NCI-H1105 (cell line): ENCODE results near the gene EIPR1.

ENCODE experiments used
- DNase-seq: peaks from one replicate; lab custom pipeline; 2025; lab: John Stamatoyannopoulos, UW

Gene EIPR1

GRCh38 chr2:3146772-3147650 is 230.6 kb downstream of the EIPR1 start:
- no peak for DNase-seq

- no peak for DNase-seq
These were observed 231.4 kb downstream of the EIPR1 start for GRCh38 chr2:3146175-3146574.

DNA sequence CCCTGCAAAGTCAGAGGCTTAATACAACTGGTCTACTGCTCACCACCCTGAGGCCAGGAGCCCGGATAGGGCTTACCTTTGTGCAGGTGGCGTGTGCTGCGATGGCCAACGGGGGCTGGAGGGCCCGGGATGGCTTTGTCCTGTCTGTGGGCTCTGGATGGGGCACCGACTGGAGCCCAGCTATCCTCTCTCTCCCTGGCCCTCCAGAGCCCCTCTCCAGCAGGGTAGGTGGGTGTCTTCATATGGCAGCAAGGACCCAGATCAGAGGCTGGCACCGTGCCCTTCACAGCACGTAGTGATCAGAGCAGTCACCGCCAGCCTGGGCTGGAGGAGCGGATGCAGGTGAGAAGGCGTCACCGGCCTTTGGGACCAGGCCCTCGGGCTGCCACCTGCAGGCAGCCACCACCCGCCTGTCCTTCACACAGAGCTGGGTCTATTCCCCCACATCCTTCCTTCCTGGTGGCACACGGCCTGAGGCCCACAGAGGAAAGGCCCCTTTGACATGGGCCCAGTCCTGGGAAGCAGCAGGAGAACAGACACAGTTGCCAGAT is 232.1 kb downstream of the EIPR1 start:
- DNase-seq: no peak

- DNase-seq: no peak
These were observed 232.8 kb downstream of the EIPR1 start for GRCh38 chr2:3144856-3145255.

DNA sequence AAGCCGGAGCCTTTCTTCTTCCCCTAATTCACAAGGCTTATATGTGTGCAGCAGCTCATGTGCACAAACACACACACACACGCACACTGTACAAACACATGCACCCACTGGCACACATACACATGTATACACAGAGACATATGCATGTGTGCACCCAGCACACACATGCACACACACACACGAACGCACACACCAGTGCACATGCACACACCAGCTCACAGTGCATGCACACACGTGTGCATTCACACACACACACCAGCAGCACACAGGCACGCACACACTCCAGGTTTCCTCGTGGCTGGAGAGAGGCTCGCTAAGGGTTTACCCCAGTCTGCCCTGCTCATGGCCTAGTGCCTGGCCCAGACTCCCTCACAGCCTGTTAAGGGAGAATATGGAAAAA is 234.0 kb downstream of the EIPR1 start:
- DNase-seq: no peak

DNA sequence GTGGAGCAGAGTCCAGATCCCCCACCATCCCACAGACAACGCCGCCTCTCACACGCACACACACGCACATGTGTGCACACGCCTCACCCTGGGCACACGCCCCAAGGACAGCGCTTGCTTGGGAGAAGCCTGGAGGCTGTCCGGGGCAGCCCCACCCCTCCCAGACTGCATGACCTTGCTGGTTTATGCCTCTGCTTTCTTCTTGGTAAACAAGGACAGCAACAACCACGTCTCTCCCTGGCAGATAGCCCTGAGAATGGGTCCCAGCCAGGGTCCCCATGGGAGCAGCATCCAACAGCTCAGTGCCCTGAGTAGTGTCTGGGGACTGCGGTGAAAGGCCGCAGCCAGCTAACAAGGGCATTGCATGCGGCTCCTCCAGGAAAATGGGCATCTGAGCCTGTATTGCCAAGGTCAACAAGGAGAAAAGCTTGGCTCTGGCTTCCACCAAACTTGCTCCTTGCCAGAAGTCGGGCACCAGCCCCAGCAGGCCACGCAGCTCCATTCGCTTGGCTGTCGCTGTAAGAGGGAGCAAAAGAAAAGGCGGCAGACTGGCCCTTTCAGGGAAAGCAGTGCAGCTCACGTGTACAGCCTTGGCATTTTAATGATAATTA is 234.6 kb downstream of the EIPR1 start:
- DNase-seq: no peak

DNA sequence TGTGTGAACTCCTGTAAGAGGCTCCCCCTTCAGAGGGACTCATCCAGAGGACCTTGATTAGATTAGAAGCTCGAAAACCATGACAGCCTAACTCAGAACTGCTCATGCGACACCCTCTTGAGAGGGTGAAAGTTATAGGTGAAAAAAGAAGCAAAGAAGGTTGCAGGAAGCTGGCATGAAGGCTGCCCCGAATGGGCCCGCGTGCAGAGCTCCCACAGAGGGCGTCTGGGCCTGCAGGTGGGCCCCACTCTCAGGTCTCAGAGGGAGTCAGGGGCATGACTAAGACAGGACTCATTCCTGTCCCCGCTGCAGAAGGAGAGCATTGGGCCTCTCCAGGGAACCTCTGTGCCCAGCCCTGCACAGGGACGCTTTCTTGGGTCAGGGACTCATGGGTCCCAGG is 235.4 kb downstream of the EIPR1 start:
- no peak for DNase-seq

DNA sequence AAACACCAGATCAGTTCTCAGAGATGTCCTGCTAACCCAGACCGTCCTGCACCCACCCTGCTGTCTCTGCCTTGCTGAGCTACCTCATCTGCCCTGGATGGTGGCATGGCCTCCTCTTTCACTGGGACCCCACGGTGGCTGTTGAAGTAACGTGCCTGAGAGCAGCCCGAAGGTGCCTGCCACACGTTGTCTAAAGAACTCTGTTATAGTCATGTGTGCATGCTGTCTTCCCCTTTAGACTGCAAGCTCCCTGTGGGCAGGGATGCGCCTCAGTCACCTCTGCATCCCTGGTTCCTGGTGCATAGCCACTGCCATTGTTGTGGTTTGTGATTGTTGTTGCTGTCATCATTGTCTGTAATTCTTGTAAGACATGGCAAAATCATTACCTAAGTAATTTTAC is 235.9 kb downstream of the EIPR1 start:
- no peak for DNase-seq

- DNase-seq: no peak
These were observed 237.7 kb downstream of the EIPR1 start for GRCh38 chr2:3139906-3140305.
